Measurements from ENCODE around the gene GUCY1A2.

Gene GUCY1A2

GRCh38 chr11:107041088-107041444 lies 22.8 kb upstream of the GUCY1A2 start:
- TF ChIP-seq CTCF (IDR thresholded peaks at IDR 0.05; ENCODE audit: low read depth, low read length, missing control alignments) = no peak
- DNase-seq (ENCODE audit: low read depth) = no peak
- no peak overlapping the region for H3K4me3 ChIP-seq (ENCODE audit: low read depth, low read length)

- TF ChIP-seq CTCF (IDR thresholded peaks at IDR 0.05; ENCODE audit: low read depth, low read length, missing control alignments) = no peak
- no peak for DNase-seq (ENCODE audit: low read depth)
- H3K4me3 ChIP-seq (ENCODE audit: low read depth, low read length) = no peak overlapping the region
Observed at GRCh38 chr11:107040433-107041087, 22.3 kb upstream of the GUCY1A2 start.

- TF ChIP-seq CTCF (IDR thresholded peaks at IDR 0.05; ENCODE audit: low read depth, low read length, missing control alignments) = no peak
- DNase-seq (ENCODE audit: low read depth) = no peak
- no peak overlapping the region for H3K4me3 ChIP-seq (ENCODE audit: low read depth, low read length)
Observed at GRCh38 chr11:107025673-107026072, 7.4 kb upstream of the GUCY1A2 start.

- no peak for DNase-seq (ENCODE audit: low read depth)
- TF ChIP-seq CTCF (IDR thresholded peaks at IDR 0.05; ENCODE audit: low read depth, low read length, missing control alignments) = no peak
- H3K4me3 ChIP-seq (ENCODE audit: low read depth, low read length) = no peak overlapping the region
Observed at GRCh38 chr11:107020594-107020993, 2.3 kb upstream of the GUCY1A2 start.

- DNase-seq (ENCODE audit: low read depth) = no peak
- no peak overlapping the region for H3K4me3 ChIP-seq (ENCODE audit: low read depth, low read length)
- no peak for TF ChIP-seq CTCF (IDR thresholded peaks at IDR 0.05; ENCODE audit: low read depth, low read length, missing control alignments)
Observed at GRCh38 chr11:107018902-107019493, 722 bp upstream of the GUCY1A2 start.

- no peak for DNase-seq (ENCODE audit: low read depth)
- TF ChIP-seq CTCF (IDR thresholded peaks at IDR 0.05; ENCODE audit: low read depth, low read length, missing control alignments) = peak; percentile 56
- peak overlapping the region; percentile 41 for H3K4me3 ChIP-seq (ENCODE audit: low read depth, low read length)
Observed at GRCh38 chr11:107017433-107018218, 650 bp downstream of the GUCY1A2 start.
